ACC112 (cell line): Measurements from ENCODE around the gene VWA3B.
"Not testable (repeated sequence)": the region's sequence is repeated elsewhere in the genome, so short reads cannot be mapped to it uniquely, and the experiment has no call there.

ENCODE experiments used
- H2AFZ ChIP-seq: fragments of 200-600 bp; sonication (generic); one replicate; pipeline ENCODE4 v1.6.0; 2017; ENCODE audit warnings: antibody characterized with exemption, low read length; ENCODE audit not compliant: unreplicated experiment
- H3K27ac ChIP-seq: fragments of 200-600 bp; sonication (generic); 2 replicates; pipeline ENCODE4 v1.5.1; 2014; ENCODE audit warnings: low read depth, mild to moderate bottlenecking, antibody characterized with exemption, low read length, moderate library complexity
- H3K27me3 ChIP-seq: fragments of 200-600 bp; sonication (generic); 2 replicates; pipeline ENCODE4 v1.6.1; 2014; ENCODE audit warnings: mild to moderate bottlenecking, antibody characterized with exemption, low read length, moderate library complexity, mixed read lengths; ENCODE audit not compliant: insufficient read depth
- H3K36me3 ChIP-seq: fragments of 200-600 bp; sonication (generic); 2 replicates; pipeline ENCODE4 v1.6.1; 2016; ENCODE audit warnings: mild to moderate bottlenecking, antibody characterized with exemption, low read length, moderate library complexity, mixed read lengths; ENCODE audit not compliant: insufficient read depth
- H3K4me1 ChIP-seq: fragments of 200-600 bp; sonication (generic); one replicate; pipeline ENCODE4 v1.6.1; 2016; ENCODE audit warnings: low read length, mixed read lengths; ENCODE audit not compliant: insufficient read depth, unreplicated experiment, control insufficient read depth
- H3K4me3 ChIP-seq: fragments of 200-600 bp; sonication (generic); 2 replicates; pipeline ENCODE4 v1.5.1; 2014; ENCODE audit warnings: mild to moderate bottlenecking, low read depth, low read length
- H3K79me2 ChIP-seq: fragments of 200-600 bp; sonication (generic); one replicate; pipeline ENCODE4 v1.6.0; 2016; ENCODE audit warnings: low read length; ENCODE audit not compliant: control insufficient read depth, unreplicated experiment, insufficient read depth

VWA3B gene

GRCh38 chr2:98296440-98296839 lies 209.5 kb downstream of the VWA3B start:
- Histone ChIP-seq H3K79me2 (no peaks in the 10 kb centered on the region), H2AFZ (no peak overlapping the region), H3K27me3 (peaks cover 26% of the 10 kb centered on the region), H3K4me1 (no peaks in the 10 kb centered on the region), H3K4me3 (no peak overlapping the region), H3K36me3 (no peaks in the 10 kb centered on the region), H3K27ac (no peak overlapping the region)

- no peak overlapping the region for H3K4me3 ChIP-seq
- no peak overlapping the region for H3K27ac ChIP-seq
- H2AFZ ChIP-seq: no peak overlapping the region
- H3K36me3 ChIP-seq: no peaks in the 10 kb centered on the region
- H3K4me1 ChIP-seq: no peaks in the 10 kb centered on the region
- H3K27me3 ChIP-seq: peaks cover 28% of the 10 kb centered on the region
- no peaks in the 10 kb centered on the region for H3K79me2 ChIP-seq
These were observed 211.1 kb downstream of the VWA3B start for GRCh38 chr2:98297817-98298682.

DNA sequence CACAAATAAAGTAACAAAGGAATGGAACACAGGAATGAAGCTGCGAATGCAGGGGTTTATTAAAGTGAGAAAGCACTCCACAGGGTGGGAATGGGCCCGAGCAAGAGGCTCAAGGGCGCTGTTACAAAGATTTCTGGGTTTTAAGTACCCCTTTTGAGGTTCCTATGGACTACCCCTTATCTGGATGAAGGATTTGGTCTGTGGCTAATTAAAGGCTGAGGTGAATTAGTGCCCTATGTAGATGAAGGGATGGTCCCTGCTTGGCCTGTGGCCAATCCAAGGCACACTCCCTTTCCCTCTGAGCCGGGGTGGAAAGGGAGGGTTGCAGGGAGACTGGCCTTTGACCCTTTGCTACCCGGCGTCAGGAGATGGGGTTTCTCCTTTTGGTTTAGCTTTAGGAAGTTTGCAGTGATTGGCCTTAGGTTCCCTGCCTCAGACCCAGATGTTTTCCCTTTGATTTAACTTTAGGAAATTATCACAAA lies 211.8 kb downstream of the VWA3B start:
- H3K36me3 ChIP-seq: no peaks in the 10 kb centered on the region
- H3K79me2 ChIP-seq: no peaks in the 10 kb centered on the region
- no peak overlapping the region for H3K4me3 ChIP-seq
- peaks cover 28% of the 10 kb centered on the region for H3K27me3 ChIP-seq
- H2AFZ ChIP-seq: no peak overlapping the region
- H3K27ac ChIP-seq: no peak overlapping the region
- no peaks in the 10 kb centered on the region for H3K4me1 ChIP-seq

- no peak overlapping the region for H3K4me3 ChIP-seq
- H3K79me2 ChIP-seq: no peaks in the 10 kb centered on the region
- no peak overlapping the region for H2AFZ ChIP-seq
- no peak overlapping the region for H3K27ac ChIP-seq
- no peaks in the 10 kb centered on the region for H3K4me1 ChIP-seq
- peaks cover 28% of the 10 kb centered on the region for H3K27me3 ChIP-seq
- no peaks in the 10 kb centered on the region for H3K36me3 ChIP-seq
These were observed 212.4 kb downstream of the VWA3B start for GRCh38 chr2:98299211-98299905.

- Histone ChIP-seq H3K4me1 (no peaks in the 10 kb centered on the region), H3K79me2 (no peaks in the 10 kb centered on the region), H3K4me3 (no peak overlapping the region), H3K36me3 (no peaks in the 10 kb centered on the region), H2AFZ (no peak overlapping the region), H3K27ac (no peak overlapping the region), H3K27me3 (peaks cover 28% of the 10 kb centered on the region)
These were observed 213.3 kb downstream of the VWA3B start for GRCh38 chr2:98300141-98300874.

DNA sequence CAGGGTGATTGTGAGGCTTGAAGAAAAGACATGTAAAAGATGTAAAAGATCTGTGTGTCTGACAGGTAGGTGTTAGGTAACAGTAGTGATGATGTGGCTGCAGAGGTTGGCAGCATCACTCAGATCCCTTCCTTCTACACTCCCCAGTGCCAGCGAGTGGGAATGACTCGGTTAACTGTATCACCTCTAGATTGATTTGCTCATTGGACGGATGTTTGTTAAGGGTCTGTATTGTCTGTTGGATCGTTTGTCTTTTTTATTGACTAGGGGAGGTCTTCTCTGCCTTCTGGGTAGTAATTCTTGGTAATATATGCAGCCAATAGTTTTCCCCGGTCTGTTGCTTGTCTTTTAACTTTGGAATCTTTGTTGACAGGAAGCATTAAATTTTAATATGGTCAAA lies 214.5 kb downstream of the VWA3B start:
- Histone ChIP-seq H3K27ac (no peak overlapping the region), H2AFZ (no peak overlapping the region), H3K27me3 (peaks cover 27% of the 10 kb centered on the region), H3K79me2 (no peaks in the 10 kb centered on the region), H3K4me3 (no peak overlapping the region), H3K36me3 (no peaks in the 10 kb centered on the region), H3K4me1 (no peaks in the 10 kb centered on the region)

- not testable (repeated sequence) for H3K4me1 ChIP-seq, H3K79me2 ChIP-seq, H3K27ac ChIP-seq, H2AFZ ChIP-seq, H3K4me3 ChIP-seq, H3K36me3 ChIP-seq, H3K27me3 ChIP-seq
These were observed 220.2 kb downstream of the VWA3B start for GRCh38 chr2:98307131-98307696.

- no peaks in the 10 kb centered on the region for H3K27me3 ChIP-seq
These were observed 221.1 kb downstream of the VWA3B start for GRCh38 chr2:98308068-98308467.

DNA sequence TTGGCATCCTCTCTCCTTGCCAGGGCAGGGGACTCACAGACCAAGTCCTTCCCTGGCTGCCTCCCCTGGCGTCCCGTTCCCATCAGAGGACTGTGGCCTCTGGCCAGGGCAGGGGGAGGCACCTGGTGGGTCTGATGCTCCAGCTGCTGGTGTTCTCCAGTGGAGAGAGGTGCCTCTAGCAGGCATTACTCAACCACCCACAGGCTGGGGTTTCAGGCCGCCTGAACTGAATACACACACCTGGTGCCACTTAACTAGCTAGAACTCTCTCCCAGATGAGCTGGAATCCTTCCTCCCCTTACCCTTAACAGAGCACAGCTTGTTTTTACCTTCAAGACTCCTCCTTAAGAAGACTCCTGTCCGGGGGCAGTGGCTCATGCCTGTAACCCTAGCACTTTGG lies 221.6 kb downstream of the VWA3B start:
- no peaks in the 10 kb centered on the region for H3K27me3 ChIP-seq
- no peak overlapping the region for H3K27ac ChIP-seq
- H3K4me1 ChIP-seq: no peaks in the 10 kb centered on the region
- H3K79me2 ChIP-seq: no peaks in the 10 kb centered on the region
- H3K36me3 ChIP-seq: no peaks in the 10 kb centered on the region
- H3K4me3 ChIP-seq: 0 out of 2 replicates have a peak overlapping the region, but pooled peaks have one; percentile 37
- peak overlapping the region; percentile 31 for H2AFZ ChIP-seq

More at GRCh38 chr2:98308068-98308467, 221.1 kb downstream of the VWA3B start:
- no peak overlapping the region for H3K27ac ChIP-seq
- H3K4me3 ChIP-seq: 0 out of 2 replicates have a peak overlapping the region, but pooled peaks have one; percentile 37
- H3K36me3 ChIP-seq: no peaks in the 10 kb centered on the region
- H3K79me2 ChIP-seq: no peaks in the 10 kb centered on the region
- no peaks in the 10 kb centered on the region for H3K4me1 ChIP-seq
- peak overlapping the region; percentile 31 for H2AFZ ChIP-seq

DNA sequence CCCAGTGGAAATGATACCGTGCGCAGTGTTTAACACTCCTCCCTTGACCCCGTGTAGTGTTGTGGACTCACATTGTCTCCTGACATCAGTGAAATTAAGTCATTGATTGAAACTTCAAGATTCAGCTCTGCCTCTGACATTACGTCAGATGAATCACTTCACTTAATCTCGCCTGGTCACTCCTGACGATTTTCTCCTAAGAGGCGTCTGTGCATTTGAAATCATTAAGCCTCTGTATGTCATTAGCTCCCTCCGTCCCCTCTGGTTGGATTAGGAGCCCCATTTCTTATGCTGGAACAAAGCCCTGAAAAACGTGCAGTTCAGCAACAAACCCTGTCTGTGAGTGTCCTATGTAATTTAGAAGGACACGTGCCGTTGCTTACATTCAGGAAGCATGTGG lies 222.6 kb downstream of the VWA3B start:
- no peak overlapping the region for H3K27ac ChIP-seq
- no peaks in the 10 kb centered on the region for H3K27me3 ChIP-seq
- no peaks in the 10 kb centered on the region for H3K4me1 ChIP-seq
- H3K4me3 ChIP-seq: no peak overlapping the region
- no peaks in the 10 kb centered on the region for H3K79me2 ChIP-seq
- no peaks in the 10 kb centered on the region for H3K36me3 ChIP-seq
- no peak overlapping the region for H2AFZ ChIP-seq
